ENCODE results near the gene SSBP3. TPM values are rescaled to one million over a fixed set of nuclear protein-coding genes. Genes with fewer than 3 reads are reported as not detected.

The SSBP3 gene
- total RNA-seq, 1 donor from 2014 or later, result 41.1 TPM

DNA sequence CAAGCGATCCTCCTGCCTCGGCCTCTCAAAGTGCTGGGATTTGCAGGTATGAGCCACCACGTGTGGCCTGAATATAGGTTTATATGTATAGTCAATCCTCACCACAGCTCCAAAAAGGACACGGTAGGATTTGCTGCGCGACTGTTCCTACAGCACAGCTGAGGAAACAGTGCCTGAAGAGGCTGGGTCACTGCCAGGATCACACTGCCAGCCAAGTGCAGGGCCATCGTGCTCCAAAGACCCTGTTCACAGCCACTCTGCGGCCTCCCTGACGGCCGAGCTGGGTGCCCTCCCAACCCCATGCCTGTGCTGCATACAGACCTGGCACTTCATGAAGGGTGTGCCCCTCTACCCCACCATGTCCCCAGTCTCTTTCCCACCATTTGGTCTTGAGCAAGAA is 134.9 kb downstream of the SSBP3 start:
- DNase-seq (ENCODE audit: low spot score), result no peak

DNA sequence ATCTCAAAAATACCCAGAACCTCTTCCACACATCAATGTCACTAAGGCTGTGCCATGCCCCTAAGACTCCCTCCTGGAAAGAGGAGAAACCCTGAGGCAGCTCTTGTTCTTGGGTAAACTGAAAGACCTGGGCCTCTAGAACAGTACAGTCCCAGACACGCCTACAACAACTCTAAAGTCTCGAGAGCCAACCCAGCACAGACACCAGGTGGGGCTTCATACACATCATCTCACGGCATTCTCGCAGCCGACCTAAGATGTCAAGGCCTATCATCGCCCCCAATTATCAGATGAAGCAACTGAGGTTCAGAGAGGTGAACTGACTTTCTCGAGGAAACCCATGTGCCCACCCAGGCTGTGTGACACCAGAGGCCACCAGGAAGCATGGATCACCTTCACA is 135.7 kb downstream of the SSBP3 start:
- DNase-seq (ENCODE audit: low spot score), result no peak

- no peak for DNase-seq (ENCODE audit: low spot score)
Observed at GRCh38 chr1:54268762-54269297, 137.4 kb downstream of the SSBP3 start.

DNA sequence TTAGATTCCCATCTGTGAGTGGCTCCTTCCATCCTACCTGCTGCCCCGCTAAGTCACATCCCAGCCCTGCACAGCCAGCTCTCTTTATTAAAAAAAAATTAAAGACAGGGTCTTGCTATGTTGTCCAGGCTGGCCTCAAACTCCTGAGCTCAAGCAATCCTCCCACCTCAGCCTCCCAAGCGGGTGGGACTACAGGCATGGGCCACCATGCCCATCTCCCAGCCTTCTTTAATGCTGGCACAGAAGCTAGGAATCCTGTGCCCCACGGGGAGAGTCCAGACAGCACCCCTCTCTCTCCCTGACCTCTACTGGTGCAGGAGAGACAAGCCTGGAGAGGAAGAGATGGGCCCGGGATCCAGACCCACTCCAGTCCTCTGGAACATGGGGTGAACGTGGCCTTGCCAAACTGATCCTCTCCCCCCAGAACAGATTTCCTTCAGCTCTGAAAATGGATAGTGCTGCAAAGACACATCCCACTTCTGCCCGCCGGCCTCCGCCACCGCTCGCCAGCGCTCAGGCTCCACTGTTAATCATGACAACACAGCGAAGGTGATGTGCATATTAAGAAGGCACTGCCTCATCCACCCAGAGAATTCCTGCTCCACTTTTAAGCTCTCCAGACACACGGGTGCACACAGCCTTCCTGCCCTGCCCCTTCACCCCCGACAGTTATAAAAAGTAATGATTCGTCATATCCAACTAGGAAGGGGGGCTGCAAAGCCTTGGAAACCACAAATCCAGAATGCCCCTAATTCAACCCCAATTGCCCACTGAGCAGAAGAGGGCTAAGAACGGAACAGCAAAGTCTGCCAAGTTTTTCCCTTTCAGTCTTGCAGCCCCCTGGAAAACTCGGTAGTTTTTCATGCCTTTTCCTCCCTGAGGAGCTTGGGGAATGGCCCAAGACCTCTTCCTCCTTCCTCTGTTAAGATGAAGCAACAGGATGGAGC is 138.1 kb downstream of the SSBP3 start:
- DNase-seq (ENCODE audit: low spot score), result no peak

DNA sequence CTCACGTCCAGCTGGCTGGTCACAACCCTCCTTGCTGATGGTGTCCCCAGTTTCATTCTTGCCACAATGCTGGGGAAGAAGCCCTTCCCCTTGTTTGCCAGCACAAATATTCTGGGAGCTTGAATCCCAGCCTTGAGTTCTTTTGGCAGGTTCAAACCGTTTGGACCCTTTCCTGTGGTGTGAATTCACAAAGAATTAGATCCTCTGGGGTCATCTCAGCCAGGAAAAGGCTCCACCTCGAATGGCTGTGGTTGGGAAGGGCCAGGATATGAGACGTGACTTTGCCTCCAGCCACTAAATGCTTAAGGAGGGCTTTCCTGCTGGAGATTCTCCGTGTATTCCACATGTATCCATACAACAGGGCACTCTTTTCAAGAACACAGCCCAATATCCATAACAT is 139.3 kb downstream of the SSBP3 start:
- DNase-seq (ENCODE audit: low spot score), result no peak

- no peak for DNase-seq (ENCODE audit: low spot score)
Observed at GRCh38 chr1:54266195-54266594, 140.0 kb downstream of the SSBP3 start.

- no peak for DNase-seq (ENCODE audit: low spot score)
Observed at GRCh38 chr1:54265659-54266058, 140.5 kb downstream of the SSBP3 start.

DNA sequence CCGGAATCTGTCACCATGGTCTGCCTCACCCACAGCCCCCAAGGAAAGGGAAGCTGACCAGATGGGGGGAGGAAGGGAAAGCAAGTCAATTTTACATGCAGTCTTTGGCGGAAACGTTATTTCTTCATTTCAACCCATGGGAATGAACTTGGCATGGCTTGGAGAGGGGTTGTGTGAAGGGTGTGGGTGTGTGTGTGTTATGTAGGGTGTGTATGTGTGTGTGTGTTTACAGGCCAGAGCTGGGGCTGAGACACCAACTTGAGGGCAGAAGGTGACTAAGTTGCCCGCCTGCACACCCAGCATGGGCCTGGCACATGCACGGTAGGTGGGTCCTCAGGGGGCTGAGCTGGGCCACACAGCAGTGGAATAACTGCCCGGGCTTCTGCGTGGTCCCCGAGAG is 141.1 kb downstream of the SSBP3 start:
- DNase-seq (ENCODE audit: low spot score), result no peak

DNA sequence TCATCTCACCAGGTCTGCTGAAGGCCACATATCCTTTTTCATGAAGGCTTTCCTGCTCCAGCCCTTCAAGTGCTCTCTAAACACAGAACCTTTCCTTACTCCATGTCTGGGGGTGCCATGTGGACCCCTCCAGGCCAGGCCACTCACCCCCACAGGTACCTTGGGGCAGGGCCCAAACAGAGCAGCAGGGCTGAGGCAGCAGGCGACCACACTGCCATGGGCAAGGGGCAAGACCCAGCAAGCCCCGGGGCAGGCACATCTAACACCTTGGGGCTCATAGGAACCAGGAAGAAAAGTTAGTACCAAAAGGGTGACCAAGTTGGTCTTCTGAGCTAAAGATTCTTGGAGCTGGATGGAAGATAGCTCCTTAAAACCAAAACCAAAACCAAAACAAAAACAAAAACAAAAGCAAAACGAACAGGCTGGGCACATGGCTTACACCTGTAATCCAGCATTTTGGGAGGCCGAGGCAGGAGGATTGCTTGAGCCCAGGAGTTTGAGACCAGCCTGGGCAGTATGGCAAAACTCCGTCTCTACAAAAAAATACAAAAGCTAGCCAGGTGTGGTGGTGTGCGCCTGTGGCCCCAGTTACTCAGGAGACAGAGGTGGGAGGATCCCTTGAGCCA is 142.5 kb downstream of the SSBP3 start:
- no peak for DNase-seq (ENCODE audit: low spot score)

- no peak for DNase-seq (ENCODE audit: low spot score)
Observed at GRCh38 chr1:54262244-54262643, 143.9 kb downstream of the SSBP3 start.

DNA sequence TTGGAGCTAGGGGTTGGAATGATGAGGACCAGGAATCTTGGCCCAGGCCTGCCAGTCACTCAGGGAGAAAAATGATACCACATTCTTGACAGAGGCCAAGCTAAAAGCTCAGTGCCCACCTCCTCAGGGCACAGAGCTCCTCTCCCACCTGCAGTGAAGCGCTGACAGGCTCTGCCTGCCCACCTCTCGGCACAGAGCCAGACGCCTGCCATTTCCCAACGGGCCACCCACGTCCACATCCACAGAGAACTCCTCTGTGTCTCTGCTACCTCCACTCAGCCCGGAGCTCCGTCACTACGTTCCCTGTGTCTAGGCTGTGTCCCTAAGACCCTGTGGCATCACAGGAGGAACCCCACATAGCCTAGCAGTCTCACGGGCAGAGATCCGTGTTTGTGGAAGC is 145.4 kb downstream of the SSBP3 start:
- no peak for DNase-seq (ENCODE audit: low spot score)

DNA sequence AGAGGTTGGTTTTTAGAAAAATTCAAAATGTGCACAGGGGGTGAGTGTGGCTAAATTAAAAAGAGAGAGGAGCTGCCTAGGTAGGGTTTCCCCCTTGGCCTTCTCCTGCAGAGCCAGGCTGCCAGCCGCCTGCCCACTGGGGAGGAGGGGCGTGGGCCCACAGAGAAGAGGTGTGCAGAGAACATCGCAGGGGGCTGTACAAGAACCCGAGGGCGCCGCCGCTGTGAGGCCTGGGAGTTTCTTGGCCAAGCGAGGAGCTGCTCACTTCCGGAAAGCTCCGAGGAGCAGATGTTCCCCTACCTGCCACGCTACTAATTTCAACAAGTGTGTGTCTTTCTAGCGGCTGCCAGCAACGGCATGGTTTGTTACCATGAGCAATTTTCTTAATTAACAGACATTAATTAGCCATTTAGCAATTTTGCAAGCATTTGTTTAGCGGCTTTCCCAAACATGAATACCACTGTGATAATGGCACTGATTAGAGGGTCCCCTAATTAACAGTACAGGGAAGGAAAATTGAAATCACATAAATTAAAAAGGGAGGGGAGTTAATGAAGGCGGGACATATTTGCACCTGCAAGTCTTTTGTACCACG is 146.6 kb downstream of the SSBP3 start:
- DNase-seq (ENCODE audit: low spot score), result no peak

DNA sequence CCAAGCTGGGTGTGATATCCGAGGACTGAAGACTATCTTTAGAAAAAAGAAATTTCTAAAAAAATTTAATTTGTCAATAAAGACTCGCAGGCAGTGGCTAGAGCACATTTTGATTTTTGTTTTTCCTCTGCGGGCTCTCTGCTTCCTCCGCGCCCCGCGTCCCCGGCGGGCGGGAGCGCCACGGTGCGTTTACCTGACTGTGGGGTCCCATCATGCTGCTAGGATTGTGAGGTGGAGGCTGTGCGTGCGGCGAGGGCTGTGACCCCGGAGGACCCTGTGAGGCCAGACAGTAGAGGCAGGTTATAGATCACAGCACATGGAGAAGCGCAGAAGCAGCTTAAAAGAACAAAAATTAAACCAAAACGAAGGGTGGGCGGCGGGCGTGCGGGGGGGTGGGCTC is 148.3 kb downstream of the SSBP3 start:
- DNase-seq (ENCODE audit: low spot score), result no peak

- DNase-seq (ENCODE audit: low spot score), result no peak
Observed at GRCh38 chr1:54257346-54257620, 148.9 kb downstream of the SSBP3 start.

DNA sequence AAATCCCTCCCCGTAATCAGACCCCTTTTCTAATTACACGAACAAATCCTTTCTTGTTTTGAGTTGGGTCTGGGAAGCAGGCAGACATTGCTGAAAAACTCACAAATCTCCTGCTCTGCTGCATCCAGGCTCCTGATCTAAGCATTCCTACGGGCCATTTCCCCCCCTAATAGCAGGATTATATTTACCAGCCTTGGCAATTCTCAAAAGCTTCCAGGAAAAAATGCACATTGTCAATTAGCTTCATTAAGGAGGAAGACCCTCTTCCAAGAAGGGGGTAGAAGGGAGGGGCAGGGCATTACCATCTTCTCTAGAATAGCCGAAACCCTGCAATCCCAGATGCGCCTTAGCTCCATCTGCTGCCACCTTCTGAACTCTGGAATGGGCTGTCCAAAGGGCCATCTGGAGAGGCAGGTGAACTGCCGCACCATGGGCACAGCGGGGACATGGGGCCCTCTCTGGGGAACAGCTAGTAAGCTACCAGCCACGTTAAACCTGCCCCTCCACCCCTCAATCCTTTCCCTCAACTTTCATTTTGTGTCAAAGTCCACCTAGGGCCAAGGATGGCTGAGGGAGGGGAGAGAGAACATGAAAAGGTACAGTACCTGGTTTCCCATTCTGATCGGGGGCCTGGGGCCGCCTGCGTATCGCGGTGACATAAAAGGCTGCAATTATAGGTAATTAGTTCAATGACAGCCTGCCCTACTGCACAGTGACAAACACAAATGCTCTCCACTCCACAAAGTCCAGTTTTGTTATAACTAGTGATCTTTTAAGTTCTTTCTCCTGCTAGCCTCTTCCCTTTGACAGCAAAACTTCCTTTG is 149.5 kb downstream of the SSBP3 start:
- DNase-seq (ENCODE audit: low spot score), result no peak

- no peak for DNase-seq (ENCODE audit: low spot score)
Observed at GRCh38 chr1:54255026-54255702, 151.0 kb downstream of the SSBP3 start.

DNA sequence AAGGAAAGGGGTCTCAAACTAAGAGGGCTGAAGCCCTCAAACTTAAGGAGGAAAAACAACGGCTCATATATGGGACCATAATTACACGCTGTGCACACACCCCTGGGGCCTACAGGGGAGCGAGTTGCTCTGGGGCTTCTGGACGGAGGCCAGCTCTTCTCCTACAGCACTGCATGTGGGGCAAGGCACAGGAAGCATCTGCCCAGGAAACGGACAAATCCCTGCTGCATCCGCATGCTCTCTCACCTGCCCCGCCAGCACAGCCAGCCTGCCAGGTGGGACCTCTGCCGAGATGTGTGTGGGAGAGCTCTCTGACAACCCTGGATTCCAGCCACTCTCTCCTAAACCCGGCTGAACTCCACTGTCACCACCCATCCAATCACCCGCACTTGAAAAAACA is 152.1 kb downstream of the SSBP3 start:
- DNase-seq (ENCODE audit: low spot score), result no peak

GRCh38 chr1:54253480-54253879 is 152.7 kb downstream of the SSBP3 start:
- no peak for DNase-seq (ENCODE audit: low spot score)

DNA sequence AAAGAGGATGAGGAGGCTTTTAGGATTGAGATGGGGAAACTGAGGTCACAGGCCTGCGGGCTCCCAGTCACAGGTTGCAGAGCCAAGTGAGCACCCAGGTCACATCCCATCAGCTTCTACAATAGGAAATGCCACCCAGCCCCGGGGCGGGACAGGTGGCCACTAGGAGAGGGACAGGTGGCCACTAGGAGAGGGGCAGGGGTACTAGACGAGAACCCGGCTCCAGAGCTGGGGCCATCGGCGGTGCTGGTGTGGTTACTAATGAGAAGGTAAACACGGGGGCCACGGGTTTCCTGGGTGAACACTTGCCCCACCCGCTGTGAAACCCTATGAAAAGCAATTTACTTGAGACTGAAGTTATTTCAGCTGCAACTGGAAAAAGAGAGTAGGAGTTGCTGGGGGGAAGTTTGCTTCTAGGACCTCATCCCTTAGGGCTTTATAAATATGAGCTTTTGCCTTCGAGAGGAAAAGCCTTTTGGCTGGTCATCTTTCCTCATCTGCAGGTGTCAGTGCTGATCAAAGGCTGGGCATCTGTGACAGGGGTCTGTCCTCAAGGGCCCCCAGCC is 153.7 kb downstream of the SSBP3 start:
- DNase-seq (ENCODE audit: low spot score), result no peak

DNA sequence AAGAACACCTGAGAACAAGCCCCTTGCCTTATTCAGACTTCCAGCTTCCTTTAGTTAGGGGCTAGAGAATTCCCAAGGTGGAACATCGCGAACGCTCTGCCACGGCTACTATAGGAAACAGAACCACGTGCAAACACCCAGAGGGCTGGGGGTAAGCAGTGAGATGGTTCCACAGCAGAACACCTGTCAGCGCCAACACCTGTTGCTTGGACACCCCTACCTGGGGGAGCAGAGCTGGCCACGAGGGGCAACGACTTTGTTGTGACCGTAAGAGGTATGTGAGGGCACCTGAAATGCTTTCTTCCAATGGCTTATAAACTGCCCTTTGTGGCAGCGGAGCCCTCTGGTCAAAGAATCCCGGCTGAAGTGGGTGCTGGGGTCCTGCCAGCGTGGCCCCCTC is 155.5 kb downstream of the SSBP3 start:
- DNase-seq (ENCODE audit: low spot score), result no peak

All from mesenteric fat pad (tissue), 1 donor.